Measurements from ENCODE around the gene SBF1.
"Not testable (repeated sequence)": the region's sequence is repeated elsewhere in the genome, so short reads cannot be mapped to it uniquely, and the experiment has no call there.

Gene SBF1

DNA sequence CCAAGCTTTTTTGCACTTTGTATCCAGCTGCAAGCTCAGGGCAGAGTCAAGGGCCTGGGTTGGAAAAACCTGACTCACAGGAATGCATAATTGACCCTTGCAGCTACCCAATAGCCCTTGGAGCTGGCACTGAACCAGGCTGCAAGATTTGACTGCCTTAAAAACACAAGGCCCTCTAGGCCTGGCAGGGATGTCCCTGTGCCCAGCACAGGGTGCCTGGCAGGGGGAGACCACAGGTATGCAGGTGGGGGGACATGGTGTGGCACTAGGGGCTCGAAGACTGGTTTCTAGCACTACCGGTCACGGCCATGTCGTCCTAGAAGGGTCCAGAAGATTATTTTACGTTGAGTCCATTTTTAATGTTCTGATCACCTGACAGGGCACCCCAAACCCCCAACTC is 30.2 kb downstream of the SBF1 start:
- DNase-seq = no peak

GRCh38 chr22:50443801-50444625 is 30.8 kb downstream of the SBF1 start:
- DNase-seq = no peak

DNA sequence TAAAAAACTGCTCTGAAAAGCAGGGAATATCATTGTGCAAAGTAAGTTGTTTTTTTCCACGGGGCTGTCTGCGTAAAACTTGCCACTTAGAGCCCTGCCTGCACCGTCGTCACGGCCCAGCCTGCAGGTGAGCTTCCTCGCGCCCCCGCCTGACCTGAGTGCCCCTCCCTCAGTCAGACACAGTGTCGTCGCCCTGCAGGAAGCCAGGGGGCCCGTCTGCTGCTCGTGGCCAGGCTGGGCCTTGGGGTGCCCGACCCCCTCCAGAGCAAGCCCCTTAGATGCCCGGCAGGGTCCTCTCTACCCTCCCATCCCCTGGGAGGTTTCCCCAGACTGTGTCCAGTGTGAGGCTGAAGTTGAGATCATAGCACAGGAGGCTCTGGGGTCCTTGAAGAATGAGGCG is 31.6 kb downstream of the SBF1 start:
- DNase-seq = no peak

DNA sequence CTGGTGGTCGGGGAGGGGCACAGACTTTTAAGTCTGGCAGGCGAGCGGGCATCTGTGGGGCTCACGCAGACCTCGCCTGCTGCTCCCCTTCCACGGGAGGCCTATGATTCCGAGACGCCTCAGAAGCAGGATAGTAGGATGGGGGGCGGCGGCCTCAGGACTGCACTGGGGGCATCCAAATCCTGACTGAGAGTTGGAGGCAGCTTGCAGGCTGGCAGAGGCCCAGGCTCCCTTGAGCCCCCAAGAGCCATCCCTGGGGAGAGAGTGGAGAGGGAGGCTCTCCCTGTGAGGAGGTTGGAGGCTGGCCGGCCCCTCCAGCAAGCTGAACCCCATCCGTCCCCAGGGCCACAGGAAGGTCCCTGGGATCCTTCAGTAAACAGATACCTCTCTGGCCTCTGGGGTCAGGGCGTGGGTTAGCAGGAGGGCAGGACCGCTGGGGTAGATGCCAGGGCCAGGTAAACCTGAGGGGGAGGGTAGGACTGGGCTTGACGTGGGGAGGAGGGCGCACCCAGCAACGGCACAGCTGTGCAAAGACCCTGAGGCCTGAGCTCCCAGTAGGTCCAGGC is 33.3 kb downstream of the SBF1 start:
- DNase-seq = no peak

- no peak for DNase-seq
Measured at GRCh38 chr22:50440544-50441249, 34.1 kb downstream of the SBF1 start.

DNA sequence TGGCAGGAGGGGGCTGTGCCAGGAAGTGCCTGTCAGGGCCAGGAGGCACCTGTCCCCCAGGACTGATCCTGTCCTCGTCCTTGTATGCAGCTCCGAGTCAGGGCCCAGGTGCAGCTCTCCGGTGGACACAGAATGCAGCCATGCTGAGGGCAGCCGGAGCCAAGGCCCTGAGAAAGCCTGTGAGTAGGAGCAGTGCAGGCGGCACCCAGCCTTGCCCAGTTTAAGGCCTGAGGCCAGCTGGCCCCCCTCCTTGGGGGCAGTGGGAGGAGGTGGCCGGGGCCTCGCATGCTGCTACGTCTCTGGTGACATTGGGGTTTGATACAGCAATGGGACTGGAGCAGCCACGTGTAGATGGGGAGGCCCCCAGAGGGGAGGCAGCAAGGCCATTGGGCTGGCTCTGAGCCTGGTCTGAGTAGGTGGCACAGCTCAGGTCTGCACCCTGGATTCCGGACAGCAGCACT is 34.9 kb downstream of the SBF1 start:
- no peak for DNase-seq

DNA sequence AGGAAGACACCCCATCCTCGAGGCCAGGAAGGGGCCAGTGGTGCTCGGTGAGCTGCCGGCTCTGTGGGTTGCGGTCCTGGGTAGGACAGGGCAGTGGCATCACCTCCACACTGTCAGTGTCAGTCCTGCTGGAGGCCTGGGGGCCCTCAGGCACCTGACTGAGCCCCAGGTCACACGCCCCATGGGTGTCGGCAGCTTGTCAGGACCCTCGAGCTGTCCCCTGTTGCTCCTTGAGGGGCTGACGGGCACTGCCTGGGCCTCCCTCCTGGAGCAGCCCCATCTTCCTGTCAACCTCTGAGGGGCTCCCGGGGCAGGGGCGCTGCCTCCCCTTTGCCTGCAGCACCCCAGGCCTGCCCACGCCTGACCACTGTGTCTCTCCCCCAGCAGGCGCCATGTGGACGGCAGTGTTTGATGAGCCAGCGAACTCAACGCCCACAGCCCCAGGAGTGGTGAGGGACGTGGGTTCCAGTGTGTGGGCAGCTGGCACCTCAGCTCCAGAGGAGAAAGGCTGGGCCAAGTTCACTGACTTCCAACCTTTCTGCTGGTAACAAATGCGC is 35.4 kb downstream of the SBF1 start:
- no peak for DNase-seq

GRCh38 chr22:50438305-50439275 is 36.2 kb downstream of the SBF1 start:
- no peak for DNase-seq

DNA sequence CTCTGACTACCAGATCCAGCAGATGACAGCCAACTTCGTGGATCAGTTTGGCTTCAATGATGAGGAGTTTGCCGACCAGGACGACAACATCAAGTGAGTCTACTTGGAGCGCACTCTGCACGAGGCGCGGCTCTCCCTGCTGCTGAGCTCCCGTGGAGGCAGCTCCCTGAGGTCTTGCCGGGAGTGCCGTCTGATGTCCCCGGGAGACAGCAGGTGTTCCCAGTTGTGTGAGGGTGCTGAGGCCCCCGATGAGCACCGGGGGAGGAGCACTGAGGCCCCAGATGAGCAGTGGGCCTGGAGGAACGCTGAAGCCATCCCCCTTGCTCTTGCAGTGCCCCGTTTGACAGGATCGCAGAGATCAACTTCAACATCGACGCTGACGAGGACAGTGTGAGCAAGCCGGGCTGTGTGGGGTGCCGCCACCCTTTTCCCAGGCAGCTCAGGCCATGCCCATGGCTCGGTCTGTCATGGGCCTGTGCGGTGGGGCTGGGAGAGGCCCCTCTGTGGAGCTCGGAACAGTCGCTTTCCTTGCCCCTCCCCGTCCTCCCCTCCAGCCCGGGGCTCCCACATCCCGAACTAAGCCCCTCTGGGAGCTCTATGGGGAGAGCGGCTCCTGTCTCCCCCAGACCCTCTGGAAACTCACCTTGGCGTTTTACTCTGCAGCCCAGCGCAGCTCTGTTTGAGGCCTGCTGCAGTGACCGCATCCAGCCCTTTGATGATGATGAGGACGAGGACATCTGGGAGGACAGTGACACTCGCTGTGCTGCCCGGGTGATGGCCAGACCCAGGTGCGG is 37.1 kb downstream of the SBF1 start:
- DNase-seq = no peak

DNA sequence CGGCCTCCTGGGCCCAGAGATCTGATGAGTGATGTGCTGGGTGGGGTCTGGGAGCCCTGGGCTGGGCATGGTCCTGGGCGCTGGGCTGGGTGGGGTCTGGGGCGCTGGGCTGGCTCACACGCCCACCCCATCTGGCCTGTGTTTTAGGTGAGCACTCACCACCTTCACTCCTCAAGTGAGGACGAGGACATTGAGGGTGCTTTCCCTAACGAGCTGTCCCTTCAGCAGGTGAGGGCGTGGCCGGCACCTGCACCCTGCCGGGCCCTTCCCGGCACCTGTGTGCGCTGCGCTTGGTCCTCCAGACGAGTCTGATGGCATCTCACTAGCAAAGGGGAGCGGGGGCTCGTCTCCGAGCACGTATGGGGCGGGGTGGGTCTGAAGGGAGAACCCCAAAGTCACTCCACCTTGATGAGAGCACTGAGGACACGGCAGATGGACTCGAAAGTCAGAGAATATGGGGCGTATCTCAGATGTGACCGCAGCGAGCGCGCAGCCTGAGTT is 37.9 kb downstream of the SBF1 start:
- DNase-seq = no peak

GRCh38 chr22:50436015-50436830 is 38.6 kb downstream of the SBF1 start:
- no peak for DNase-seq

- DNase-seq = no peak
Measured at GRCh38 chr22:50435291-50436014, 39.4 kb downstream of the SBF1 start.

- DNase-seq = no peak
Measured at GRCh38 chr22:50434849-50435248, 40.0 kb downstream of the SBF1 start.

GRCh38 chr22:50432877-50433510 is 41.8 kb downstream of the SBF1 start:
- not testable (repeated sequence) for DNase-seq

GRCh38 chr22:50432131-50432876 is 42.5 kb downstream of the SBF1 start:
- DNase-seq = no peak

DNA sequence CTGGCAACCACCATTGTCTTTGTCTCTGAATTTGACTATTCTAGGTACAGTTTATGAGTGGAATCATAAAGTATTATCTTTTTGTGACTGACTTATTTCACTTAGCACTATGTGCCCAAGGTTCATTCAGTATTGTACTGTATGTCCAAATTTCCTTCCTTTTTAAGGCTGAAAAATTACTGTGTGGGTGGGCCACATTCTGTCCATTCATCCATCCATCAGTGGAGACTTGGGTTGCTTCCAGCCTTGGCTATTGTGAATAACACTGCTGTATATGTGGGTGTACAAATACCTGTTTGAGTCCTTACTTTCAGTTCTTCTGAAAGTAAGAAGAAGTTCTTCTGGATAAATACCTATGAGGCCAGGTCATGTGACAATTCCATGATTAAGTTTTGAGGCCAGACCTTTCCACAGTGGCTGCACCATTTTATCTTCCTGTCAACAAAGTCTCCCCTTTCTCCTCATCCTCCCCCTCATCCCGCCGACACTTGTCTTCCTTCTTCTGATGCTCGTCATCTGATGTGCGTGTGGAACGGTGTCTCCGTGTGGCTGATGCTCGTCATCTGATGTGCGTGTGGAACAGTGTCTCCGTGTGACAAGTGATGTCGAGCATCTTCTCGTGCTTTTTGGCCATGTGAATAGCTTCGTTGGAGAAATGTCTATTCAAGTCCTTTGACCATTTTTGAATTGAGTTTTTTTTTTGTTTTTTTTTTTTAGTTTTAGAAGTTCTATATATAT is 49.5 kb downstream of the SBF1 start:
- no peak for DNase-seq

- DNase-seq = no peak
Measured at GRCh38 chr22:50423956-50424355, 50.9 kb downstream of the SBF1 start.
